Cardiac muscle cell (in vitro differentiated cells and primary cell): ENCODE data around the gene ARHGAP45. TPM values are rescaled to one million over a fixed set of nuclear protein-coding genes. Genes with fewer than 3 reads are reported as not detected.
A peak's percentile ranks its signal among the peaks of the same experiment; 100 is the strongest.

ENCODE experiments used
- DNase-seq, 2 donors: peaks; one replicate each; pipeline versions ENCODE4 v3.0.0 to v3.0.0-alpha.2; 2010 to 2017; ENCODE audit warnings: low read depth in 1 of 2, low spot score in 1 of 2
- H3K27ac ChIP-seq: fragments of 200-600 bp; sonication (generic); 2 replicates; pipeline ENCODE4 v1.5.1; 2016
- H3K27me3 ChIP-seq: fragments of 200-600 bp; sonication (generic); 2 replicates; pipeline ENCODE4 v1.6.0; 2016; ENCODE audit warnings: control low read depth
- H3K36me3 ChIP-seq: fragments of 200-600 bp; sonication (generic); 2 replicates; pipeline ENCODE4 v1.5.1; 2016; ENCODE audit warnings: control low read depth
- H3K4me1 ChIP-seq: fragments of 200-600 bp; sonication (generic); 2 replicates; pipeline ENCODE4 v1.8.1; 2017; ENCODE audit warnings: low read depth, mild to moderate bottlenecking, mixed run types
- H3K4me3 ChIP-seq: fragments of 200-600 bp; sonication (generic); 2 replicates; pipeline ENCODE4 v1.5.1; 2016; ENCODE audit warnings: mild to moderate bottlenecking
- H3K9me3 ChIP-seq: fragments of 200-600 bp; sonication (generic); 2 replicates; pipeline ENCODE4 v1.5.1; 2017; ENCODE audit warnings: low read depth, mild to moderate bottlenecking, control low read depth
- CTCF ChIP-seq: IDR thresholded peaks from 2 replicates; pipeline ENCODE4 v1.5.1; 2012; ENCODE audit warnings: low read depth, mild to moderate bottlenecking, low read length
- polyA plus RNA-seq: library from polyadenylated mRNA; unstranded; fragments of >200 nt; fragmentation: Nextera tagmentation; extraction: Ambion mirVana; gene quantifications from 2 replicates; pipeline ENCODE4 v1.2.1, GENCODE V29; 2016
- total RNA-seq: library from RNA; depleted of rRNA; stranded (reverse); fragments of >200 nt; gene quantifications from 2 replicates; pipeline ENCODE4 v1.2.3, GENCODE V29; 2016

The ARHGAP45 gene
- total and polyA plus RNA-seq, 2 experiments from 2014 or later, result 67.5 to 88.6 TPM

GRCh38 chr19:1026783-1027649 is 40.0 kb upstream of the ARHGAP45 start:
- peaks cover 6% of the 10 kb centered on the region for H3K36me3 ChIP-seq
- no peaks in the 10 kb centered on the region for H3K4me1 ChIP-seq
- DNase-seq, result peak in 1 of 2 donors; percentile 54
- H3K27me3 ChIP-seq, result no peaks in the 10 kb centered on the region
- peak overlapping the region; percentile 100 for H3K27ac ChIP-seq
- TF ChIP-seq CTCF, result no peak
- H3K9me3 ChIP-seq, result no peaks in the 10 kb centered on the region
- H3K4me3 ChIP-seq, result peak overlapping the region; percentile 99

GRCh38 chr19:1027650-1028061 is 39.3 kb upstream of the ARHGAP45 start:
- TF ChIP-seq CTCF, result no peak
- H3K4me1 ChIP-seq, result no peaks in the 10 kb centered on the region
- H3K4me3 ChIP-seq, result peak overlapping the region; percentile 99
- no peak for DNase-seq
- H3K9me3 ChIP-seq, result no peaks in the 10 kb centered on the region
- no peaks in the 10 kb centered on the region for H3K27me3 ChIP-seq
- peaks cover 12% of the 10 kb centered on the region for H3K36me3 ChIP-seq
- peak overlapping the region; percentile 100 for H3K27ac ChIP-seq

GRCh38 chr19:1028062-1028926 is 38.7 kb upstream of the ARHGAP45 start:
- Histone ChIP-seq H3K27me3 (no peaks in the 10 kb centered on the region), H3K36me3 (peaks cover 19% of the 10 kb centered on the region), H3K9me3 (no peaks in the 10 kb centered on the region), H3K27ac (peak overlapping the region; percentile 100), H3K4me3 (peak overlapping the region; percentile 99), H3K4me1 (no peaks in the 10 kb centered on the region)
- TF ChIP-seq CTCF, result no peak
- DNase-seq, result peak; percentile 86 to 98

- Histone ChIP-seq H3K27me3 (no peaks in the 10 kb centered on the region), H3K27ac (no peak overlapping the region), H3K4me1 (no peaks in the 10 kb centered on the region), H3K36me3 (peaks cover 37% of the 10 kb centered on the region), H3K9me3 (no peaks in the 10 kb centered on the region), H3K4me3 (no peak overlapping the region)
- DNase-seq, result no peak
- TF ChIP-seq CTCF, result no peak
Measured at GRCh38 chr19:1032264-1032867, 34.6 kb upstream of the ARHGAP45 start.

GRCh38 chr19:1035998-1036621 is 30.9 kb upstream of the ARHGAP45 start:
- no peak for DNase-seq
- TF ChIP-seq CTCF, result no peak
- no peak overlapping the region for H3K27ac ChIP-seq
- no peaks in the 10 kb centered on the region for H3K27me3 ChIP-seq
- H3K36me3 ChIP-seq, result peaks cover 36% of the 10 kb centered on the region
- peaks cover 5% of the 10 kb centered on the region for H3K4me1 ChIP-seq
- no peak overlapping the region for H3K4me3 ChIP-seq
- H3K9me3 ChIP-seq, result no peaks in the 10 kb centered on the region
